Head of caudate nucleus (tissue), 42 donors: ENCODE data around the gene AOC3.

Source experiments
- DNase-seq, 42 donors: peaks; one replicate each; pipeline versions ENCODE4 v3.0.0 to v3.0.0-alpha.2; 2020 to 2021; ENCODE audit warnings: mixed read lengths in 7 of 42
- intact Hi-C: fragments of 100-400 bp; cut with DNase I; formaldehyde crosslinking; loops from one replicate; pipeline ENCODE4 v1.15.0; 2022

AOC3 gene

DNA sequence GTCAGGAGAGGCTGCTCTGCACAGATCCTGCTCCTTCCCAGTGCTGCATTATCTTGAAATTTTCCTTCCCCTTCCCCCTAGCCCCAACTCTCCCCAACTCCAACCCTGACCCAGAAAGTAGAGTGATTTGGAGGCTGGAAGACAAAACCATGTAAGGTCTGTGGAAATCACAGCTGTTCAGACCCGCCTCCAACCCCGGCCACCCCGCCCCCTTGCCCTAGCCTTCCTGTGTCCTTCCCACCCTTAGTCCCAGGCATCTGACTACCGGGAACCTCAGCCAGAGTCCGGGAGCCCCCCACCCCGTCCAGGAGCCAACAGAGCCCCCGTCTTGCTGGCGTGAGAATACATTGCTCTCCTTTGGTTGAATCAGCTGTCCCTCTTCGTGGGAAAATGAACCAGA is at the start of gene AOC3:
TSS of gene AOC3 (plus strand) at position 246 of the 400 bp plus-strand sequence. CDS start at position 391, 145 bp downstream.
- intact Hi-C loops: no loop called here
- DNase-seq: no peak

DNA sequence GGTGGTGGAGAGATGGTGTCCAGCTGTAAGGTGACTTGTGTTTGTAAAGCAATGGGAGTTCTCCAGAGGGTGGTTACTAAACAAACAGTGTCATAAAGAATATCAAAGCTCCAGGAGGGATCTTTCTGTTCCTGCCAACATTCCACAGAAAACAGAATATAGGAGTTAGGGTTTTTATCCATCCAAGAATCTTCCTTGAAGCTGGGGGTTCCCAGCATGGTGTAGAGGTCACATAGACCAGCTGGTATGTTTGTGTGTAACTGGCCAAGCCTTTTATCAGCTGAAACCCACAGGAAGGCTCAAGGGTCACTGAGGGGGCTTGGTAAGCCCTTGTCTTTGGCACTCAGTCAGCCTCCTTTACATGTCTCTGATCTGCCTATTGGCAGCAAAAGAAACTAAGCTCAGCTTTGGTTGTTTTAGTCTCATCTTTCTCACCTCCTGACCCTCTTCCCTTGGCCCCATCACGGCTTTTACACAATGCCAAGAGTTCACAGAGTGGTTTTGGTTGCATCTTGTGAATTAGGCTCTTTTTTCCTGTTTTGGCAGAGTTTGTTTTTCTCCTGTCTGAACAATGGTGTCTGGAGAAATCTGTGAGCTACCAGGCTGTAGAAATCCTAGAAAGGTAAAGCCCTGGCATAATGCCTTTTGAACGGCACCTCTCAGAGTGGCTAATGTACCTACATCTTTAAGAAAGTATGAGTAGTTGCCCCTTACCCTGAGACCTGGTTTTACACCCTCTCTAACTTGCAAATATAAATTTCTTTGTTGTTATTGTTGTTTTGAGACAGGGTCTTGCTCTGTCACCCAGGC is 47.7 kb upstream of the AOC3 start:
- intact Hi-C loops: no loop called here

DNA sequence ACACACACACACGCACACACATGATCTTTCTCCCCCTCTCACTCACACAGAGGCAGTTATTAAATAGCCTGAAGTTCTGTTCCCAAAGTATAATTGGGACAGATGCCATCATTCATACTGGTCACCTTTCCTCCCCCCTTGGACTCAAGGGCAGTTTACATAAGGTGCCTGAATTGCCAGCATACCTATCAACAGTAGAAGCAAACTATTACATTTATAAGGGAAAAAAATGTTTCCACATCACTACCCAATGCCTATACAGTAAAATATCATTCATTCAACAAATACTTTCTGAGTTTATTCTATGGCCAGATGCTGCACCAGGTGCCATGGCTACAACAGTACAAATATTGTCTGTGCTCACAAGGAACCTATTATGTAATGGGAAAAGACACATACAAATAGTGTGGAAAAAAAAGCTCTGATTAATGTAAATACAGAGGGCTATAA is 46.1 kb upstream of the AOC3 start:
- intact Hi-C loops: no loop called here
- no peak for DNase-seq

More for the DNA sequence above, 47.7 kb upstream of the AOC3 start:
- no peak for DNase-seq

DNA sequence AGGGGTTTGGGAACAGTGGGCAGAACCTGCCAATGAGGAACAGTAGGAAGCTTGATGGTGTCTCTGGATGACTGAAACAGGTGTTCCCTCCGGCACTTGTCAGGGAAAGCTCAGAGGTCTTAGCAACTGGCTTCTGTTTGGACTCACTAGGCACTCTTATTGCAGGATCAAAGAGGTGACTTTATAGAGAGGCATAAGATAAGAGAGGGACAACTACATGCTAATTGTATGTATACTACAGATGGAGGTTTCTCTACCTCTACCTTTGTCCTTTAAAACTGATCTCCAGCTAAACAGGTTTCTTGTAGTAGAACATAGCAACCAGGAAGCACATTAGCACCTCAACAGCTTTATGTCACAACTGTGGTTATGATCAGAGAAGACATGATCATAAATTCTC is 44.8 kb upstream of the AOC3 start:
- intact Hi-C loops: no loop called here
- no peak for DNase-seq

DNA sequence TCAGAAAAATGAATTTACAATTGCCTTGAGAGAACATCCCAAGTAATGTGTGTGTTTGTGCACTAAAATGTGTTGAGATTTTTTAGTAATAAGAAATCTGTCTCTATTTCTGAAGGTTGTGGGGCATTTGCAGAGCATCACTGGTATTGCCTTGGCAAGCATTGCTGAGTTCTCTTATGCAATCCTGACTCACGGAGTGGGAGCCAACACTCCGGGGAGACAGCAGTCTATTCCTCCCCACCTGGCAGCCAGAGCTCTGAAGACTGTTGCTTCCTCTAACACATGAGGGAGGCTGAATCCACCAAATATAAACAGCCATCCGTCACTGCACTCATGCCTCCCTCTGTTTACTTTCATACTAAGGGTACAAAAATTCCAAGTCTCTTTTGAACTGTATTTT is 41.7 kb upstream of the AOC3 start:
- intact Hi-C loops: no loop called here
- DNase-seq: peak; percentile 25 to 91 (median 64)

DNA sequence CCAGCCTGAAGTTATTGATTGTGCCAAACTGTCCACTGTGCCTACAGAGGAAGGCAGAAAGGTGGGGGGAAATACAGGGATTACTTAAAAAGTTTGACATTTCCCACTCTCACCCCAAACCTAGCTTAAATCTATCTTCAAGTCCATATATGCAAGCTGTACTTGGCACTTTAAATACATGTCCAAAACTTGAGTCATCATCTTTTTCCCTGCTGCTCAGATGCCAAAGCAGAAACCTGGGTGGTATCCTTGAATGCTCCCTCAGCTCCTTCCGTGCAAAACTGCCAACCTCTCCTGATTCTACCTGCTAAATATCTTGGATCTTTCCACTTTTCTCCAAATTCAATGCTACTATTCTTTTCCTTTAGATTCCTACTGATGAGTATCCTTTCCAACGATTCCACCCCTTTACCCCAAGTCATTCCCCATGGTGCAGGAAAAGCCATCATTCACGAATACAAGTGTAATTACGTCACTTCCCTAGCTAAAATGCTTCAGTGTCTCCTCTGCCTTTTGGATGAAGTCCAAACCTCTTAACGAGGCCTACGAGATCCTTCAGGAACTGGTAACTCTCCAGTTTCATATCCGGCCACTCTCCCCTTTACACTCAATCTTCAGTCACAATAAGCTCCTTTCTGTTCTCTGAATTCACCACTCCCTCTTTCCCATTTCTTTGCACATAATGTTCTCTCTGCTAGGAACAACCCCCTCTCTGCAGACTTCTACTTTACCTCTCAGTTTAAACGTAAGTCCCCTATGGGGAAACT is 36.2 kb upstream of the AOC3 start:
- DNase-seq: no peak
- intact Hi-C loops: no loop called here

GRCh38 chr17:42817866-42818265 is 33.1 kb upstream of the AOC3 start:
- no peak for DNase-seq
- intact Hi-C loops: no loop called here

- intact Hi-C loops: no loop called here
Observed at GRCh38 chr17:42818379-42818778, 32.6 kb upstream of the AOC3 start.

DNA sequence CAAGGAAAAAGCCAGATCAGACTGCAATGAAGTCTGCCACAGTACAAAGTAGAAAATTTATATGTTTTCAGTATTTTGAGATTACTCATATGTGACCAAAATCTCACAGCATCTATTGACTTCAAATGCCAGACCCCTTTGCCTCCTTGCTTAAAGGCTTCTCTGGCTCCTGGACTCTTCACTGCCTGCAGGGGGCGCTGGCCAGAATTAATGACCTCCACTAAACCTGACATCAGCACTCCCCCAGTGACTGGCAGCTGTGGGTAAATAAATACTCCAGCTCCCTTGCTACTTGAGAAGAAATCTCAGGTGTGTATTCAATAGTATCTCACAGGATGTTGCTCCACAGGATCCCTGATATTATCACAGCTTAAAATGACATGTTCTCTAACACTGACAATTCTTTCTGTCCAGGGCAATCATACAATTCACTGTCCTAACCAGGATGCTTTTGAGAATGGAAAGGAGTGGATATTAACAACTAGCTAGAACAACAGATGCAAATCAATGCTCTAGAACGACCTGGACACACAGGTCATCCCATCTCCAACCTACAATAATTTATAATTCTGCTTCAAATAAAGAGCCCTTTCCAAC is 31.0 kb upstream of the AOC3 start:
- intact Hi-C loops: no loop called here
- DNase-seq: peak in 26 of 42 donors; percentile 9 to 70 (median 38)

More at GRCh38 chr17:42818379-42818778, 32.6 kb upstream of the AOC3 start:
- DNase-seq: no peak

- intact Hi-C loops: no loop called here
- no peak for DNase-seq
Observed at GRCh38 chr17:42821176-42821575, 29.8 kb upstream of the AOC3 start.

- DNase-seq: no peak
- intact Hi-C loops: no loop called here
Observed at GRCh38 chr17:42827472-42827871, 23.5 kb upstream of the AOC3 start.

GRCh38 chr17:42830971-42831370 is 20.0 kb upstream of the AOC3 start:
- DNase-seq: no peak
- intact Hi-C loops: no loop called here

DNA sequence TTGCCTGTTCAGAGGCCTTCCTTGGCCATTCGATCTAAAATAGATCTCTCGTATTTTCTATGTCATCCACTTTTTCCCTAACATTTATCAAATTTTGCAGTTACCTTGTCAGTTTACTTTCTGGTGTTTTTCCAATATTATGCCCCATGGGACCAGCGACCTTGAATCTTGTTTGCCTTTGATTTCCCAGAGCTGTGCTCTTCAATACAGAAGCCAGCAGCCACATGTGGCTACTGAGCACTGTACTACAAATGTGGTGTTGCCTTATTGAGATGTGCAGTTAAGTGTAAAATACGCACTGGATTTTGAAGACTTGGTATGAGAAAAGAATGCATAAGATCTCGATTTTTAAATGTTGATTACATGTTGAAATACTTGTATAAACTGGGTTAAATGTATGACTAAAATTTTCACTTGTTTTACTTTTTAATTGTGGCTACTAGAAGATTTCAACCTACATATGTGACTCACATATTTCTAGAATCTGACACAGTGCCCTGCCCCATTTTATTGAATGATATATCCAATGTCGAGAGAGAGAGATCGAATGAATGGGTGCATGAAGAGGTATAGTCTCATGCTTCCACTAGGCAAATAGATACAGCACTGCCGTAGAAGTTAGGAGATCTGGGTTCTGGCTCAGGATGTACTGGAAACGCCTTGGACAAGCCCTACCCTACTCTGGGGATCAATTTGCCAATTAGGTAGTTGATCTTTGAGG is 18.6 kb upstream of the AOC3 start:
- DNase-seq: no peak
- intact Hi-C loops: no loop called here

GRCh38 chr17:42832934-42833766 is 17.8 kb upstream of the AOC3 start, which contains the start of gene PSME3:
Gene PSME3, plus strand, starts transcription at chr17:42833397. Its CDS starts 235 bp downstream, at chr17:42833632.
- peak; percentile 78 to 97 (median 93) for DNase-seq
- intact Hi-C loops: no loop called here

GRCh38 chr17:42833767-42834422 is 17.1 kb upstream of the AOC3 start:
- DNase-seq: peak in 3 of 42 donors; percentile 15 to 19 (median 19)
- intact Hi-C loops: no loop called here

DNA sequence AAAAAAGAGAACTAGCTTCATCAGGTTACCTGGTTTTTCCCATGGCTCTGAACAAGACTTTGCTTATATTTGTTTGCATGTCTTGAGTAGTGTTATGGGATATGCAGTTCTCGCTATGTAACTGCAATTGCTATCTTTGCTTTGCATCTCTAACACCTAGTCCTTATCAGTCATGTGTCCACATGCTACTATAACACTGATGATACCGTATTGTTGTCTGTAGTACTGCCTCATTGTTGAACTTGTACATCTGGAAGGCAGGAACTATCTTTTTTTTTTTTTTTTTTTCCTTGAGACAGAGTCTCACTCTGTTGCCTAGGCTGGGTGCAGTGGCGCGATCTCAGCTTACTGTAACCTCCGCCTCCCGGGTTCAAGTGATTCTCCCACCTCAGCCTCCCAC is 15.3 kb upstream of the AOC3 start:
- no peak for DNase-seq
- intact Hi-C loops: no loop called here

GRCh38 chr17:42841975-42842685 is 8.9 kb upstream of the AOC3 start:
- intact Hi-C loops: loop anchor here (10.0 kb wide), 2 partner anchors 93 to 153 kb away; partner anchors contain the start of gene RPL27
- DNase-seq: no peak
